Limb (tissue), 2 donors: ENCODE data around the gene ASL.
A peak's percentile ranks its signal among the peaks of the same experiment; 100 is the strongest.
"Not testable (repeated sequence)": the region's sequence is repeated elsewhere in the genome, so short reads cannot be mapped to it uniquely, and the experiment has no call there.

Source experiments
- DNase-seq, 2 donors: peaks; one replicate each; pipeline ENCODE4 v3.0.0-alpha.2; 2016; ENCODE audit errors: extremely low spot score in 2 of 2

Gene ASL

DNA sequence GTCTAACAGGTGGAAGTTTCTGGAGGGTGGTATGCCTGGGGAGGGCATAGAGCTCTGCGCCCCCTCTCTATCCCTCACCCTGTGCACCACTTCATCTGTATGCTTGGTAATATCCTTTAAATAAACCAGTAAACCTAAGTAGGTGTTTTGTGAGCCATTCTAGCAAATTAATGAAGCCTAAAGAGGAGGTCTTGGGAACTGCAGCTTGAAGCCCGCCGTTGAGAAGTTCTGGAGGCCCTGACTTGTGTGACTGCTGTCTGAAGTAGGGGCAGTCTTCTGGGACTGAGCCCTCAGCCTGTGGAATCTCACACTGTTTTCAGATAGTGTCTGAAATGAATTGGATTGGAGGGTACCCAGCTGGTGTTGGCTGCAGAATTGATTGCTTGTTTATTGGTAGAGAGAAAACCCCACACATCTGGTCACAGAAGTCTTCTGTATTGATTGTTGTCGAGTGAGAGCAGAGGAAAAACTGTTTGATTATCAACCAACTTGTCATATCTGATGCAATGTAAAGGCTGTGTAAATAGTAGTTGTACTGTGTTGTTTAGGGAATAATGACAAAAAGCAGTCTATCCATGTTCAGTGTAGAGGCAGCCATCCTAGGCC, 43.7 kb downstream of the ASL start:
- no peak for DNase-seq

DNA sequence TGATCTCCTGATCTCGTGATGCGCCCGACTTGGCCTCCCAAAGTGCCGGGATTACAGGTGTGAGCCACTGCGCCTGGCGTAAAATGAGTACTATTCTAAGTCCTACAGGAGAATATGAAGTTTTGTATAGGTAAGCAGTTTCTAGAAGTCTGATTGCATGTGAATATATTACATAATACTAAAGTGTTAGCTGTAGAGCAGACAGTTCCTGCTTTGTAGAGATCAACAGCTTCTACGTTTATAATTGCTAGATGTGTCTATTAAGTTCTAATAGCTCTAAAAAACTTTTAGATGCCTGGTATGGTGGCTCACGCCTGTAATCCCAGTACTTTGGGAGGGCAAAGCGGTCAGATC, 47.5 kb downstream of the ASL start:
- DNase-seq, result no peak

DNA sequence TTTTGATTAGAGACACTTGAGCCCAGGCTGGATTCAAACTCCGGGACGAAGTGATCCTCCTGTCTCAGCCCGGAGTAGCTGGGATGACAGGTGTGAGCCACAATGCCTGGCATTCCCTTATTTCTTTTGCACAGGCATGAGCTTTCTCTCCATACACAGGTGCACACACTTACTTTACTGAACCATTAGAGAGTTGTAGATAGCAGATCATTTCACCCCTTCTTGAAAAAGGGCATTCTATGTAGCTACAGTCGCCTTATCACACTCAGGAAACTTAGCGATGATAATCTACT, 48.9 kb downstream of the ASL start:
- not testable (repeated sequence) for DNase-seq

DNA sequence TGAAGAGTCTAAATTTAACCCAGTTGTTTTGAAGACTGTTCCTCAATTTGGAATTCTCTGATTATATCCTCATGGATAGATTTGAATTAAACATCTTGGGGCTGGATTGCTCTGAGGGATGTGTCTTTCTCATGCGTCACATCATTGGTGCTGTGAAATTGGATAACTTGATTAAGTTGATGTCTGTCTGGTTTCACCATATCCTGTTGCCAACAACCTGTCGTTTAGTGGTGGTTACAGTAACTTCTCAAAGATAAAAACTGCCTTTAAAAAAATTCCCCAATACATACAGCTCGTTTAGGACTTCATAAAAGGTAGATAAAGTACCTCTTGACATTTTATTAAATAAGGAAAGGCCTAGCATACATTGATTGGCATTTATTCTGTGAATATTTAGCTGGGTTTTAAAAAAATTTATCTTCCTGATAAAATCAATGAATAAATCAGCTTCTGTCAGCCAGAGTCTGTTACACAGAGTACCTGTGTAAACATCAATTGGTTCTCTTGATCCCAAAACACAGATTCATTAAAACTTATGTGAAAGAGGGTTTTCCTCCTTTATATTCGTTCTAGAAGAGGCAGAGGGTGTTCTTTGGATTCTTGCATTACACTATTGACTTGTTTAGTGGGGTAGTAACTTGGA, 49.6 kb downstream of the ASL start:
- DNase-seq, result no peak

DNA sequence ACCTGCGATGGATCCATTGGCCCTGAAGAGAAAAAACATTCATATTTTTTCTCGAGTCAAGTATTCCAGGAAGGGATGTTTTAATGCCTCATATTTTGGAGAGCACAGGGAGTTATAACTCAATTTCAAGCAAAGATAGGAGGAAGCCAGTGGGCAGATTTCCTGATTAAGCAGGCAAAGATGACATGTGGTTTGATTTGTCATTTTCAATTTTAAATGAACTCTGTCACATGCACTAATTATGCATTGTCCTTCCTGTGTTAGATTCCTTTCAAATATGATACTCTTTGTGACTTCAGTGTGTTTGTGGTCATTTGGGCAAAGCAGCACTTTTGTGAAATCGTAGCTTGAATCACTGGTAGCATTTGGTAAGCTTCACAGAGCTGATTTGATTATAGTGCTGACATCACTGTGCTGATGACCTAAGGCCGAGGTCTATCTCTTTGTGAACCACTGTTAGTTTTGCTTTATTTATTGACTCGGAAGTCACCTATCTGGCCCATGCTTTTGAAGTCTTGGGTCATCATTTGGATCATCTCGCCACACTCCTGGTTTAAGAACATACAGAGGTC, 50.2 kb downstream of the ASL start:
- DNase-seq, result not testable (repeated sequence)

DNA sequence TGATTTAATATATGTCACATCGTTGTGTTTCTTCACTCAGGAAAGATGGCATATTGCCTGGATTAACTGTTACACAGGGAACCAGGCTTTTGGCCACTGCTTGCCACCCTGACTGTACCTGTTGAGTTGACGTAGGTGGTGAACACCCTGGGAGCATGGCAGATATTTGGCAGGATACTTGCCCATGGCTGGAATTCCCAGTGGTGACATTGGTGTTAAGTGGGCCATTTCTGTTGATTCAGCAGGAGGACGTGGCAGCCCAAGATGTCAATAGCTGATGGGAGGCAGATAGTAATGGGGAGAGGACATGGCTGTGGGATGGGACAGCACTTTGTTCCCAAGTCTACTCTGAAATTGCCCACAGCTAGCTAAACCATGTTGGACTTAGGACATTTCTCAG, 51.6 kb downstream of the ASL start:
- DNase-seq, result not testable (repeated sequence)

DNA sequence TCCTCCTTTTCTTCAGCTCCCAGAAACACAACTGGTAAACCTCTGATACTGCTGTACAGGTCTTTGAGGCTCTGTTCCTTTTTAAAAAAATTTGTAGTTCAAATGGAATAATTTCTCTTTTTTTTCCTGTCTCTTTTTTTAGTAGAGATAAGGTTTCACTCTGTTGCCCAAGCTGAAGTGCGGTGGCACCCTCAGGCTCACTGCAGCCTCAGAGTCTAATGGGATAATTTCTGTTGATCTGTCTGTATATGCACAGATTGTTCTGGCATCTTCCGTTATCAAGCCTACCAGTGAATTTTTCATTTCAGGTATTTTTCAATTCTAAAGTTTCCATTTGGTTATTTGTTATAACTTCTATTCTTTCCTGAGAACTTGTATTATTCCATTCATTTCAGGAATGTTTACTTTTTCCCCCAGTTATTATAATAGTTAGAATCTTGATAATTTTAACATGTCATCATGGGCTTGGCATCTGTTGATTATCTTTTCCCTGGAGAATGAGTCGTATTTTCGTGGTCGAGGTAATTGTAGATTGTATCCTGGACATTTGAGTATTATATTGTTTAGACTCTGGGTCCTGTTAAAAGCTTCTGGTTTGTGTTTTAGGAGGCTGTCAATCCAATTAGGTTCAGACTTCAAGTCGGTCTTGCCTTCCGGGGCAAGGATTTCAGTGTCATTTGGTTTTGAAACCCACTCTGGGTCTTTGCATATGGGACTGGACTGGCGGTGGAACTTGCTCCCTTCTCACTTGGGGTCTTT, 63.6 kb downstream of the ASL start:
- no peak for DNase-seq

DNA sequence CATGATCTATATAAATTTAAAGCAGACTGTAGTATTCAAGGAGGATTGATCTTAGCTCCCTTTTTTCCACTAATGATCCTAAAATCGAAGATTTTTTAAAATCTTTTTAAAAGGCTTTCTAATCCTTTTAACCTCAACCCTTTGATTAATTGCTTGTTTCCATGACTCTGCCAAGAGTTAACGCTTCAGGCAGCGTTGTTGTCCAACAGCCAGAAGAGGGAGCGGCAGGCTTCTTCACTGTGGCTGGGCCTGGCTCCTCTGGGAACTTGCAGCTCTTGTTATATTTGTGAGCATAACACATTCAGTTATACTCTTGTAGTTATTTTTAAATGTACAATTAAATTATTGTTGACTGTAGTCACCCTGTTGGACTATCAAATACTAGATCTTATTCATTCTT, 65.3 kb downstream of the ASL start:
- DNase-seq, result peak; percentile 59 to 64

DNA sequence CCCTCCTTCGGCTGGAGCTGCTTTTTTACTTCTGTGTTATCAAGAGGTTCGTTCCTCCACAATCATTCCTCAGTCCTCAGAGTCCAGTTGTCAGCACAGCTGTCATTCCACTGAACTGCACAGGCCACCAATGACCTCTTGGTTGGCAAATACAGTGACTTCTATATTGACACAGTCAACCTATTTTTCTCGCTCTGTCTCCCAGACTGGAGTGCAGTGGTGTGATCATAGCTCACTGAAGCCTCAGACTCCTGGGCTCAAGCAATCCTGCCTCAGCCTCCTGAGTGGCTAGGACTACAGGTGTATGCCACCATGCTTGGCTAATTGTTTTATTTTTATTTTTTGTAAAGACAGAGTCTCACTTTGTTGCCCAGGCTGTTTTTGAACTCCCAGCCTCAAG, 66.7 kb downstream of the ASL start:
- DNase-seq, result no peak

DNA sequence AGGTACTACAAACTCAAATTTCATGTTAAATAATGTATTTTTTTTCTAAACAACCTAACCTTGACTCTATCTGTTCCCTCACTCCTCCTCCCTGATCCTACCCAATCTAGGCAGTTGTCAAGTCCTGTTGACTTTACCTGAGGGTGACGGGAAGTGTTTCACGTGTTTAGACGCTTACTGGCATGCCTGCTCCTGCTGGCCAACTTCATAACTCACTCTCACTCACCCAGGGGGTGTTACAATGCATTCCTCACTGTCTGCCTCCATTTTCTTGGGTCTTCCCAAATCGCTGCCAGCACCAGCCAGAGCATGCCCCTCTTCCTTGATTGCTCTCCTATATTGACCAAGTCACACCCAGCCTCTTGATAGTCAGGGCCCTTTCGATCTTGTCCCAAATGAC, 67.4 kb downstream of the ASL start:
- no peak for DNase-seq
